ENCODE results near the gene NUMB.

DNA sequence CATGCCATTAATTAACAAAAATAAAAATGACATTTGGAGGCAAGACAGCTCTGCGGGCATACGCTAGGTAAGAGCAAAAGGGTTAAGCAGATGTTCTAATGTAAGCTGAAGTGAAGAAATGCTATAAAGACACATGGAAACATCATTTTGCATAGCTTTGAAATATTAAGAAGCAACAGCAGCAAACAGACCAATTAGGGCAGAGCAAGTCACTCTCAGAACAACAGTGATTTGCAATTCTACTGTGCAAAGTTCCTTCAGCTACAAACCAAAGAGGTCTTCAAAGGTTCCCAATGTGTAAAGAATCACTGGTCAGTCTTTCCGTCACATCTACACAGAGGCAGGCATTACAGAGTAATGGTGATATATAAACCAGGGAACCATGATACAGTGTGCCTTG lies 152.8 kb downstream of the NUMB start:
- TF ChIP-seq, protein P1, sequence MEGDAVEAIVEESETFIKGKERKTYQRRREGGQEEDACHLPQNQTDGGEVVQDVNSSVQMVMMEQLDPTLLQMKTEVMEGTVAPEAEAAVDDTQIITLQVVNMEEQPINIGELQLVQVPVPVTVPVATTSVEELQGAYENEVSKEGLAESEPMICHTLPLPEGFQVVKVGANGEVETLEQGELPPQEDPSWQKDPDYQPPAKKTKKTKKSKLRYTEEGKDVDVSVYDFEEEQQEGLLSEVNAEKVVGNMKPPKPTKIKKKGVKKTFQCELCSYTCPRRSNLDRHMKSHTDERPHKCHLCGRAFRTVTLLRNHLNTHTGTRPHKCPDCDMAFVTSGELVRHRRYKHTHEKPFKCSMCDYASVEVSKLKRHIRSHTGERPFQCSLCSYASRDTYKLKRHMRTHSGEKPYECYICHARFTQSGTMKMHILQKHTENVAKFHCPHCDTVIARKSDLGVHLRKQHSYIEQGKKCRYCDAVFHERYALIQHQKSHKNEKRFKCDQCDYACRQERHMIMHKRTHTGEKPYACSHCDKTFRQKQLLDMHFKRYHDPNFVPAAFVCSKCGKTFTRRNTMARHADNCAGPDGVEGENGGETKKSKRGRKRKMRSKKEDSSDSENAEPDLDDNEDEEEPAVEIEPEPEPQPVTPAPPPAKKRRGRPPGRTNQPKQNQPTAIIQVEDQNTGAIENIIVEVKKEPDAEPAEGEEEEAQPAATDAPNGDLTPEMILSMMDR (IDR thresholded peaks at IDR 0.05): no peak
- no peak for TF ChIP-seq ZFX (IDR thresholded peaks at IDR 0.05; ENCODE audit: borderline replicate concordance)
